GM12892 (cell line): ENCODE measurements around the gene PARP12.

Source experiments
- POLR2AphosphoS5 ChIP-seq: IDR thresholded peaks from 2 replicates; pipeline ENCODE4 v1.6.1; 2011; ENCODE audit warnings: low read depth, low read length, control low read depth
- TAF1 ChIP-seq: IDR thresholded peaks from 2 replicates; pipeline ENCODE4 v1.6.1; 2011; ENCODE audit warnings: low read depth, mild to moderate bottlenecking, control low read depth, low read length, borderline replicate concordance

DNA sequence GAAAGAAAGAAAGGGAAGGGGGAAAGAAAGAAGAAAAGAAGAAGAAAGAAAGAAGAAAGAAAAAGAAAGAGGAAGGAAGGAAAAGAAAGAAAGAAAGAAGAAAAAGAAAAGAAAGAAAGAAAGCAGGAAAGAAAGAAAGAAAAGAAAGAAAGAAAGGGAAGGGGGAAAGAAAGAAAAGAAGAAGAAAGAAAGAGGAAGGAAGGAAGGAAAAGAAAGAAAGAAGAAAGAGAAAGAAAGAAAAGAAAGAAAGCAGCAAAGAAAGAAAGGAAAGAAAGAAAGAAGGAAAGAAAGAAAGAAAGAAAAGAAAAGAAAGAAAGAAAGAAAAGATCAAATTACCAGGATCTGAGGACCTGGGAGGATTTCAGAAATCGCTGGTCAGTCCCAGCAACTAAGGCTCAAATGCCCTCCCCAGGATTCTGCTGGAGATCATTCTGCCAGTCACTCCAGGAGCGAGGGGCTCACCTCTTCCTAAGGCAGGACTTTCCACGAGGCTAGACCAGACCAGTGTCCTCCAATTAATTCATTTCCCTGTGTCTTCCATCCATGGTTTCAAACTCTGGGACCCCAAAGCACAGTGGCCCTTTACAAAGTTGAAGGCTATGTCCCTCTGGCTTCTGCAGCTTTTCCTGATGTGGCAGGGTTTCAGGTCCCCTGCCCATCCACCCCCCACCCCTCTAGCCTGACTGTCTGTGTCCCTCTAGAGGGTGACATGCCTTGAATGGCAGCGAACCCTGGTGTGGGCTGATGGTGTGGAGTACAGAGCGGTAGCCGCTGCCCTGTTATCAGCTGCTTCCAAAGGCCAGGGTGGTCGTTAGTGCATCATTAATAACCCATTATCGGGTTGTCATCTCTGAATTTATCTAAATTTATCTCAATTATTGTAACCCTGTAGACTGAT, 77.9 kb downstream of the PARP12 start:
- TF ChIP-seq TAF1, result no peak
- TF ChIP-seq POLR2AphosphoS5, result no peak
